ENCODE results near the gene TMC1. TPM values are rescaled to one million over a fixed set of nuclear protein-coding genes. Genes with fewer than 3 reads are reported as not detected.

The TMC1 gene
- total and polyA plus RNA-seq, 10 of the 15 experiments (the other 5 are each of a cell fraction or from before 2014, with no cell fraction given): 0.06 to 0.94 (median 0.40) TPM; not detected in 1

DNA sequence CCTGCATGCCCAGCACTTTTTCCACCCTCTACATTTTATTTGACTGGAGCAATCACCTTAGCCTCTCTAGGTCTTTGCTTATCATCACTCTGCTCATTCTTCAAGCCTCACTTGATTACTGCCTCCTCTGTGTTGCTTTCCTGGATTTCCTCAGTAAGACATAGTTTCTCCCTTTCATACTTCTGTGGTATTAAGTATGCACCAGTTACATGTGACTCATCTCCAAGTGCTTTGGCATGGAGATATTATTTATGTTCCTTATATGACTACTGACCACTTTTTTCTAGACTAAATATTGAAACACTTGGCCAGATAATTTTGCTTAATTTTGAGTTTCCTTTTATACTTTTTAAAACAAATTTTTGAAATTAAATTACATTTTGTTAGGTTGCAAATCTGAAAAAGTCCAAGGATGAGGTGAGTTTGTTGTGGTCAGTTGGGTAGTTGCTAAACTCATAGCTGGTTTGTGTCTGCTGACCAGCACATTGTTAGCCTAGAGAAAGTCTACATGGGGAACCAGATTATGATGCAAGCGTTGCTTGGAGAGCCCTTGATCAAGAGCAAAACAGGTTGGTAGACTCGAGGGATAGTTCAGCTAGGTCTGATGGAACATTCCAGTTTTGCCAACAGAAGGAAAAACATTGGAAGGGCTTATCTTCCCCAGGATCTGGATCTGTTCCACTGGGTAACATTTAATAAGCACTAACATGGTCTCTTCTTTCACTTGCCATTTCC lies 140.2 kb downstream of the TMC1 start (continued):
- TF ChIP-seq ATF3 (IDR thresholded peaks at IDR 0.05; ENCODE audit: borderline replicate concordance, extremely low read depth, low read depth, low read length) (no peak), ESRRA (IDR thresholded peaks at IDR 0.05; ENCODE audit: low read length) (no peak), IKZF2 (IDR thresholded peaks at IDR 0.05) (no peak)
- TF ChIP-seq, protein P1, sequence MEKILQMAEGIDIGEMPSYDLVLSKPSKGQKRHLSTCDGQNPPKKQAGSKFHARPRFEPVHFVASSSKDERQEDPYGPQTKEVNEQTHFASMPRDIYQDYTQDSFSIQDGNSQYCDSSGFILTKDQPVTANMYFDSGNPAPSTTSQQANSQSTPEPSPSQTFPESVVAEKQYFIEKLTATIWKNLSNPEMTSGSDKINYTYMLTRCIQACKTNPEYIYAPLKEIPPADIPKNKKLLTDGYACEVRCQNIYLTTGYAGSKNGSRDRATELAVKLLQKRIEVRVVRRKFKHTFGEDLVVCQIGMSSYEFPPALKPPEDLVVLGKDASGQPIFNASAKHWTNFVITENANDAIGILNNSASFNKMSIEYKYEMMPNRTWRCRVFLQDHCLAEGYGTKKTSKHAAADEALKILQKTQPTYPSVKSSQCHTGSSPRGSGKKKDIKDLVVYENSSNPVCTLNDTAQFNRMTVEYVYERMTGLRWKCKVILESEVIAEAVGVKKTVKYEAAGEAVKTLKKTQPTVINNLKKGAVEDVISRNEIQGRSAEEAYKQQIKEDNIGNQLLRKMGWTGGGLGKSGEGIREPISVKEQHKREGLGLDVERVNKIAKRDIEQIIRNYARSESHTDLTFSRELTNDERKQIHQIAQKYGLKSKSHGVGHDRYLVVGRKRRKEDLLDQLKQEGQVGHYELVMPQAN (conservative IDR thresholded peaks at IDR 0.05): no peak

- Histone ChIP-seq H3K4me1 (ENCODE audit: control insufficient read depth, insufficient read depth, low read length) (no peaks in the 10 kb centered on the region), H3K27ac (ENCODE audit: control insufficient read depth, insufficient read depth) (no peak overlapping the region), H3K9me3 (replicated peaks; ENCODE audit: control insufficient read depth, insufficient read depth, low read length) (no peaks in the 10 kb centered on the region), H3K4me2 (ENCODE audit: control insufficient read depth, insufficient read depth) (no peak overlapping the region), H3K36me3 (ENCODE audit: control insufficient read depth in 2 of 2, insufficient read depth in 2 of 2, low read length in 1 of 2) (no peaks in the 10 kb centered on the region), H3K9ac (ENCODE audit: control insufficient read depth, insufficient read depth, low read length) (no peak overlapping the region), H3K27me3 (replicated peaks in 1 of 2; ENCODE audit: control insufficient read depth in 2 of 2, insufficient read depth in 2 of 2, low read length in 1 of 2) (no peaks in the 10 kb centered on the region), H4K20me1 (ENCODE audit: control insufficient read depth, insufficient read depth) (no peaks in the 10 kb centered on the region), H2AFZ (ENCODE audit: control insufficient read depth, low read depth, low read length) (no peak overlapping the region), H3K4me3 (no peak overlapping the region), H3K79me2 (ENCODE audit: control insufficient read depth, insufficient read depth, low read length) (no peaks in the 10 kb centered on the region)
- in situ Hi-C loops (cut with MboI) (no loop called here), intact Hi-C loops (cut with micrococcal nuclease; ENCODE audit: unreplicated experiment) (no loop called here)
- no TSS peak for BruUV-seq (replicated peaks)
- 13% methylated on average over 2 of the region's 2 CpGs for WGBS (ENCODE audit: insufficient coverage, insufficient replicate concordance, low lambda C conversion rate, missing lambda C conversion rate)
- SMC1A ChIA-PET (ENCODE audit: uncharacterized antibody, unreplicated experiment): no interaction called here
- DNase-seq (ENCODE audit: low read depth, low spot score): no peak
- ATAC-seq: no peak
- no peak for FAIRE-seq
- POLR2A ChIA-PET: no interaction called here
- CTCF ChIA-PET: interaction anchor here (1.0 kb wide), 1 partner anchor 373 kb away, joined by 3 read pairs; no protein-coding TSS in a partner anchor
- TF ChIP-seq, protein P2, sequence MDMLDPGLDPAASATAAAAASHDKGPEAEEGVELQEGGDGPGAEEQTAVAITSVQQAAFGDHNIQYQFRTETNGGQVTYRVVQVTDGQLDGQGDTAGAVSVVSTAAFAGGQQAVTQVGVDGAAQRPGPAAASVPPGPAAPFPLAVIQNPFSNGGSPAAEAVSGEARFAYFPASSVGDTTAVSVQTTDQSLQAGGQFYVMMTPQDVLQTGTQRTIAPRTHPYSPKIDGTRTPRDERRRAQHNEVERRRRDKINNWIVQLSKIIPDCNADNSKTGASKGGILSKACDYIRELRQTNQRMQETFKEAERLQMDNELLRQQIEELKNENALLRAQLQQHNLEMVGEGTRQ (IDR thresholded peaks at IDR 0.05; ENCODE audit: borderline replicate concordance, low read depth, low read length): no peak
- TF ChIP-seq MEF2A (IDR thresholded peaks at IDR 0.05; ENCODE audit: insufficient read depth, low read depth, low read length): no peak
- TF ChIP-seq ZZZ3 (IDR thresholded peaks at IDR 0.05; ENCODE audit: control insufficient read depth, insufficient read length, low read depth): no peak
- no peak for TF ChIP-seq HDGF (IDR thresholded peaks at IDR 0.05)
- TF ChIP-seq TCF7 (IDR thresholded peaks at IDR 0.05; ENCODE audit: borderline replicate concordance): no peak
- no peak for TF ChIP-seq TAF1 (IDR thresholded peaks at IDR 0.05; ENCODE audit: borderline replicate concordance, low read depth, low read length)
- no peak for TF ChIP-seq SIX5 (IDR thresholded peaks at IDR 0.05; ENCODE audit: low read depth, low read length, severe bottlenecking)
- TF ChIP-seq PML (IDR thresholded peaks at IDR 0.05; ENCODE audit: low read length): no peak
- no peak for TF ChIP-seq FOXK2 (IDR thresholded peaks at IDR 0.05)
- TF ChIP-seq, protein P3, sequence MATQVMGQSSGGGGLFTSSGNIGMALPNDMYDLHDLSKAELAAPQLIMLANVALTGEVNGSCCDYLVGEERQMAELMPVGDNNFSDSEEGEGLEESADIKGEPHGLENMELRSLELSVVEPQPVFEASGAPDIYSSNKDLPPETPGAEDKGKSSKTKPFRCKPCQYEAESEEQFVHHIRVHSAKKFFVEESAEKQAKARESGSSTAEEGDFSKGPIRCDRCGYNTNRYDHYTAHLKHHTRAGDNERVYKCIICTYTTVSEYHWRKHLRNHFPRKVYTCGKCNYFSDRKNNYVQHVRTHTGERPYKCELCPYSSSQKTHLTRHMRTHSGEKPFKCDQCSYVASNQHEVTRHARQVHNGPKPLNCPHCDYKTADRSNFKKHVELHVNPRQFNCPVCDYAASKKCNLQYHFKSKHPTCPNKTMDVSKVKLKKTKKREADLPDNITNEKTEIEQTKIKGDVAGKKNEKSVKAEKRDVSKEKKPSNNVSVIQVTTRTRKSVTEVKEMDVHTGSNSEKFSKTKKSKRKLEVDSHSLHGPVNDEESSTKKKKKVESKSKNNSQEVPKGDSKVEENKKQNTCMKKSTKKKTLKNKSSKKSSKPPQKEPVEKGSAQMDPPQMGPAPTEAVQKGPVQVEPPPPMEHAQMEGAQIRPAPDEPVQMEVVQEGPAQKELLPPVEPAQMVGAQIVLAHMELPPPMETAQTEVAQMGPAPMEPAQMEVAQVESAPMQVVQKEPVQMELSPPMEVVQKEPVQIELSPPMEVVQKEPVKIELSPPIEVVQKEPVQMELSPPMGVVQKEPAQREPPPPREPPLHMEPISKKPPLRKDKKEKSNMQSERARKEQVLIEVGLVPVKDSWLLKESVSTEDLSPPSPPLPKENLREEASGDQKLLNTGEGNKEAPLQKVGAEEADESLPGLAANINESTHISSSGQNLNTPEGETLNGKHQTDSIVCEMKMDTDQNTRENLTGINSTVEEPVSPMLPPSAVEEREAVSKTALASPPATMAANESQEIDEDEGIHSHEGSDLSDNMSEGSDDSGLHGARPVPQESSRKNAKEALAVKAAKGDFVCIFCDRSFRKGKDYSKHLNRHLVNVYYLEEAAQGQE (IDR thresholded peaks at IDR 0.05; ENCODE audit: low read depth, low read length): no peak
- RAD21 ChIA-PET (ENCODE audit: unreplicated experiment): no interaction called here
Measured at GRCh38 chr9:72665421-72665820, 144.0 kb downstream of the TMC1 start.

Measured in GM12878 (cell line).